HG03521 (cell line): Measurements from ENCODE around the gene MAP2K3.
"Not testable (repeated sequence)": the region's sequence is repeated elsewhere in the genome, so short reads cannot be mapped to it uniquely, and the experiment has no call there.

ENCODE experiments used
- ATAC-seq: cut with Tn5 transposase; IDR thresholded peaks from one replicate; pipeline ENCODE4 v1.9.1; 2021; ENCODE audit warnings: mild to moderate bottlenecking, moderate library complexity; ENCODE audit not compliant: unreplicated experiment

The MAP2K3 gene

GRCh38 chr17:21327921-21328320, 43.4 kb downstream of the MAP2K3 start:
- not testable (repeated sequence) for ATAC-seq

GRCh38 chr17:21328778-21329177, 44.3 kb downstream of the MAP2K3 start:
- ATAC-seq: not testable (repeated sequence)

- no peak for ATAC-seq
Observed at GRCh38 chr17:21330436-21331160, 46.1 kb downstream of the MAP2K3 start.

- not testable (repeated sequence) for ATAC-seq
Observed at GRCh38 chr17:21336541-21337294, 52.2 kb downstream of the MAP2K3 start.

- ATAC-seq: not testable (repeated sequence)
Observed at GRCh38 chr17:21337981-21338625, 53.6 kb downstream of the MAP2K3 start.

GRCh38 chr17:21339011-21339410, 54.5 kb downstream of the MAP2K3 start:
- no peak for ATAC-seq

GRCh38 chr17:21339571-21339970, 55.1 kb downstream of the MAP2K3 start:
- ATAC-seq: not testable (repeated sequence)

- ATAC-seq: not testable (repeated sequence)
Observed at GRCh38 chr17:21340407-21340806, 55.9 kb downstream of the MAP2K3 start.

- not testable (repeated sequence) for ATAC-seq
Observed at GRCh38 chr17:21341279-21341678, 56.8 kb downstream of the MAP2K3 start.

GRCh38 chr17:21341925-21342540, 57.5 kb downstream of the MAP2K3 start:
- ATAC-seq: not testable (repeated sequence)

GRCh38 chr17:21343061-21343949, 58.8 kb downstream of the MAP2K3 start:
- ATAC-seq: not testable (repeated sequence)

GRCh38 chr17:21344801-21345200, 60.3 kb downstream of the MAP2K3 start:
- ATAC-seq: not testable (repeated sequence)

GRCh38 chr17:21345236-21345635, 60.7 kb downstream of the MAP2K3 start:
- no peak for ATAC-seq

- ATAC-seq: not testable (repeated sequence)
Observed at GRCh38 chr17:21346107-21346506, 61.6 kb downstream of the MAP2K3 start.

GRCh38 chr17:21346651-21347250, 62.2 kb downstream of the MAP2K3 start:
- not testable (repeated sequence) for ATAC-seq

GRCh38 chr17:21347660-21348059, 63.1 kb downstream of the MAP2K3 start:
- ATAC-seq: not testable (repeated sequence)

GRCh38 chr17:21348081-21348925, 63.8 kb downstream of the MAP2K3 start:
- peak; percentile 48 for ATAC-seq

- ATAC-seq: peak; percentile 16
Observed at GRCh38 chr17:21348926-21349261, 64.4 kb downstream of the MAP2K3 start.
